T follicular helper cell (primary cell): Measurements from ENCODE around the gene KLHL6.
"Not testable (repeated sequence)": the region's sequence is repeated elsewhere in the genome, so short reads cannot be mapped to it uniquely, and the experiment has no call there.

Experiments used
- DNase-seq: peaks from one replicate; pipeline ENCODE4 v3.0.0-alpha.2; 2020; ENCODE audit warnings: low read depth

KLHL6 gene

DNA sequence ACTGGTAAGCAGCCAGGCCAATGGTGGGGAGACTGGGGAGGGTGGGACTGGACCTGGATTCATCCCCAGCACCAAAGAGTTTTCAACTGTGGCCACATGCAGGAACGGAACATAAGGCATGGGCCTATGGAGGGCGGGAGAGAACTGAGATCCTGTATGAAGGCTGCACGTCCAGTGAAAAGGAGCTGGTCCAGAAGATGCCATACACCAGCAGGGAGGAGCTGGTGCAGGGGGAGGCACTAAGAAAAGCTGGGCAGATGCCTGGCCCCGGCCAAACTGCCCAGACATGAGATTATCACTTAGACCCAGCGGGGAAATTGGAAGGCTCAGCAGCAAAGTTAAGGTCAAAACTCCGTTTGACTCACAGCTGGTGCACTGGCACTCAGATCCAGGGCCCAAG, 69.0 kb downstream of the KLHL6 start:
- DNase-seq = no peak

DNA sequence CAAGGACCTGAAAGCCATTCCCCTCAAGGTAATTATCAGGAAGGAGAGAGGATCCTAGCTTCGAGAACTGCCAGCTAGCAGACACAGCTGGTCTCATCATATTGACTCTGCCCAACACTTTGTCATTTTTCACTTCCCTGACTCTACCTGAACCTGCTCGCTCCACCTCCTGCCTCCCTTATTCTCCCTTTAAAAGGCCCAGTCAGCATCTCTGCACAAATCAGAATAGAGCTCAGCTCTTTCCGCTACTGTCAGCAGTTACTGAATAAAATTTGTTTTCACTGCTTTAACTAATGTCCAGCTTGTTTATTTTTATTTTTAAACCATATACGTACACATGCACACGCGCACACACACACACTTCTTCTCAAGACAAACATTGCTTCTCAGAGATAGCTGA, 69.9 kb downstream of the KLHL6 start:
- no peak for DNase-seq

DNA sequence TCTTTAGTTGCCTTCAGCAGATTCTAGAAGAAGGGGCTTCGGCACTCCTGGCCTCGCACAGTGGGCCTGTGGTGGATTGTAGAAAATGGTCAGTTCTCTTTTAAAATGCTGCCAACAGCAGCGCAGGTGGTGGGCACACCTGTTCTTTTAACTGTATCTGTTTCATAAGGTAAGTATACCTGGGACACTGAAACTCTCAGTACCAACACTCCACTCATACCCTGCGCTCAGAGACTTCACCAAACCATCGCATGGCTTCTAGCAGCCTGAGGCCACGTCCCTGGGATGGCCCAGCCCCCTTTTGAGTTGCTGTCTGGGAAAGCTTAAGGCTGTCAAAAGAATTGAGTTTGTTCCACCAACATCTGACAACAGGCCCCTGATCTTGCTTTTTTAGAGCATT, 70.4 kb downstream of the KLHL6 start:
- DNase-seq = no peak

DNA sequence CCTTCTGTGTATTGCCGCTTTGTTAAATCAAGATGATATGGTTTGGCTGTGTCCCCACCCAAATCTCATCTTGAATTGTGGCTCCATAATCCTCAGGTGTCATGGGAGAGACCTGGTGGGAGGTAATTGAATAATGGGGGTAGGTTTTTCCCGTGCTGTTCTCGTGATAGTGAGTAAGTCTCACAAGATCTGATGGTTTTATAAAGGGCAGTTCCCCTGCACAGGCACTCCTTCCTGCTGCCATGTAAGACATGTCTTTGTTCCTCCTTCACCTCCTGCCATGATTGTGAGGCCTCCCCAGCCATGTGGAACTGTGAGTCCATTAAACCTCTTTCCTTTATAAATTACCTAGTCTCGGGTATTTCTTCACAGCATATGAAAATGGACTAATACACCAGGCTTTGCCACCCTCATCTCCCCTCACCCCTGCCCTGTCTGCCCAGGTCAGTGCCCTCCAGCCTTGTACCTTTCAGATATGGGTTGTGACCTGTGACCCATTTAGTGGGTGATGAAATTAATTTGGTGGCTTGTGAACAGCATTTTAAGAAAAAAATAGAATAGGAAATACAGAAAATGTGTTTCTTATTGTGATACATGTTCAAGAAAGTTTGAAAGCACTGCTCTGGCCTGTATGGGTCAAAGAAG, 71.0 kb downstream of the KLHL6 start:
- DNase-seq = no peak

DNA sequence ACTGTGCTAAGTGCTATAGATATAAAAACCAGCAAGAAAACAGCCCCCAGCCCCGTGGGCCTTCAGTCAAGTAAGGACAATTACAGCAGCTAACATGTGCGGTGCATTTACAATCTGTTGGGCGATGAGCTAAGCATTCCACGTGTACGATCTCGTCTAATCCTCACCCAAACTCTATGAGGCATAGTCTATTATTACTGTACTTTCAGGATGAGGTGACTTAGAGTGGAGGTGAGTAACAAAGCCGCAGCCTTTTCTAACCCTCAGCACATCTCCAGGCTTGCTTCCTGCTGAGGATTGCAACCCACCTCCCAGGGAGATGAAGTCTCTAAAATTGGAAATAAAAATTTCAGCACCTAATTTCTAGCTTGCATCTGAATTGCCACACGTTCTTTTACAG, 73.9 kb downstream of the KLHL6 start:
- no peak for DNase-seq

DNA sequence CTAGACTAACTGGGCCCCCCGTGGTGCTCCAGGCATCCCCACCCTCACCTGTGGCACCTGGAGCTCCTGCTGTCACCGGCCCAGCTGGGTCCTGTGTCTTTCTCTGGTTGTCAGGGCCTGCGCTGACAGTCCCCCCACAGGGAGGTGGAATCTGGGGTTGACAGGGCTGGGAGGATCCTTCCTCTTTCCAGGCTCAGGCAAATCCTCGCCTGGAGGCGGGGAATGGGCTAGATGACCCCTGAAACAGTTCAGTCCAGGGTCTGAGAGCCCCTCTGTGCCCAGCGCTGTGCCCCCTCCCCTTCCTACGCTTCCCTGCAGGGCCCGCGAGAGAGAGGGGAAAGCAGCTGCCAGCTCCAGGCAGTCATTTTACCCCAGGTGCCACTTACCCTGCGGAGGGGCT, 77.0 kb downstream of the KLHL6 start:
- no peak for DNase-seq

DNA sequence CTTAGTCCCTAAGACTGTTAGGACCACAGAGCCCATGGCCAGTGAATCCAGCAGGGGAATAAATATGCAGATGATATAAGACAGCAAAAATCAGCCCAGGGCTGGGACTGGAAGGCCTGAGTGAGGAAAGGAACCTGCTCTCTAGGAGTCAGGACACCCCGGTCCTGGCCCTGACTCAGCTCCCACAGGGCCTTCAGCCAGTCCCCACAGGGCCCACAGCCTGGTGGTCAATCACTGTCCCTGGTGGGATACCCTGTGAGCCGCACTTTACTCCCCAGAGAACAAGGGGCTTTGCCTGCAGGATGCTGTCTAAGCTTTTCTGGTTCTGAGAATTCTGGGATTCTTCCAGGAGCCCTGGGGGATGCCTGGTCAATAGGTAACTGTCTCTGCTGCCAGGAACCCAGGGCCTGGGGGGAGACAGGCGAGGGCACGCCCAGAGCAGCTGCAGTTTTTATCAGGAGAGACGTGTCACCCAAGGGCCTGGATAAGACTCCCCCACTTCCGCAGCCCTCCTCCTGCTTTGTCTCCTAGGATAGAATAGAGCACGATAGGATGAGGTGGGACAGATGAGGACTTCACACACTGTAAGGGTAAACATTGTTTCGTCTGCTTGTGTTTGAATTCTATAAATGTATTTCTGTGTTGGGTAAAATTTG, 77.6 kb downstream of the KLHL6 start:
- no peak for DNase-seq

DNA sequence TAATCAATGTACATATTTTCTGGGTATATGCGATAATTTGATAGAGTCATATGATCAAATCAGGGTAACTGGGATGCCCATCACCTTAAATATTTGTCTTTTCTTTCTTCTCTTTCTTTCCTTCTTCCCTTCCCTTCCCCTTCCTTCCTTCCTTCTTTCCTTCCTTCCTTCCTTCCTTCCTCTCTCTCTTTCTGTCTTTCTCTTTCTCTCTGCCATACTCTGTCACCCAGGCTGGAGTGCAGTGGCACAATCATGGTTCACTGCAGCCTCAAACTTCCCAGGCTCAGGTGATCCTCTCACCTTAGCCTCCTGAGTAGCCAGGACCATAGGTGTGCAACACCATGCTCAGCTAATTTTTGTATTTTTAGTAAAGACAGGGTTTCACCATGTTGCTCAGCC, 79.7 kb downstream of the KLHL6 start:
- not testable (repeated sequence) for DNase-seq

DNA sequence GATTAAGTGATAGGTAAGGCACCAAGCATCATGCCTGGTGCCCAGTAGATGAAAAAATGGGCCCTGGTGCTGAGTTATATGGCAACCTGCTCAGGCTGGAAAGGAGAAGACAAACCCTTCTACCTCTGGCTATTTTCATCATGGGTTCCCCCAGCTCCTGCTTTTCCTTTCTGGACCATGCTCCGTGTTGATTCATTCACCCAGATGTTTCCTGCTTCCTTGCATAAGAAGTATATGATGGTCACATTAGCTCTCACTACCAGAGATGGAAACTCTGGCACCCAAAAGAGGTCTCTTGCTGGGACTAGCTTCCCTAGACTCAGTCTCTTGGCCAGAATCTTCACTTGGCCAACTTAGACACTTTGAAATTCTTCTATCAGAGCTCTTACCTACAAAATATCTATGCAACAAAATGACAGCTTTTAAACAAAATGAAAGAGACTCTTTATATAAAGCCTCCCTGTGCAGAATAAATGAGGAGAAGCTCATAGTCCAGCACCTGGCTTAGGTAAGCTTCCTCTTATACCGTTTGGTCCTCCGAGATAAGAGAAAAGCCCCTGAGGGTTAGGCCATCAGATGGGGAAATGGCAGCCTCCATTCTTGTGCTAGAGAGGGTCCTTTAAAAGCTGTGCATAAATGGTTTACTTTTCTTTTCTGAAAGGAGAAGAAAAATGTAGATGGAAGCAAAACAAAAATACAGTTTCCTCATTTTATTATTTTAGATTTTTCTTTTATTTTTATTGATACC, 80.3 kb downstream of the KLHL6 start:
- DNase-seq = no peak

DNA sequence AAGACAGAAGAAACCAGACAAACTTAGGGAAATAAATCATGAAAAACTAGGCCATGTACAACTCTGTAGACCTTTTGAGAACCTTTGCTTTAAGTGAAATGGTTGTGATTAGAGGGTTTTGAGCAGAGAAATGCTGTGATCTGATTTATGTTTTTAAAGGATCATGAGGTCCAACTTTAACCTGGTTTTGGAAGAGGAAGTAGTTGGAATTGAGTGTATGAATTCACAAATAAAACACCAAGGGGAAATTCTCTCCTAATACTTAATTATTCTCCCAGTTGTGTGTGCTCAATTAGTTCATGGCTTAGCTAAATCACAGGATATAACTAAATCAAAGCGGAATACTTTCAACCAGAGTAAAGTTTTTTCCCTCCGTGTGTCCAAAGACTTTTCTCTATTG, 81.5 kb downstream of the KLHL6 start:
- DNase-seq = no peak

DNA sequence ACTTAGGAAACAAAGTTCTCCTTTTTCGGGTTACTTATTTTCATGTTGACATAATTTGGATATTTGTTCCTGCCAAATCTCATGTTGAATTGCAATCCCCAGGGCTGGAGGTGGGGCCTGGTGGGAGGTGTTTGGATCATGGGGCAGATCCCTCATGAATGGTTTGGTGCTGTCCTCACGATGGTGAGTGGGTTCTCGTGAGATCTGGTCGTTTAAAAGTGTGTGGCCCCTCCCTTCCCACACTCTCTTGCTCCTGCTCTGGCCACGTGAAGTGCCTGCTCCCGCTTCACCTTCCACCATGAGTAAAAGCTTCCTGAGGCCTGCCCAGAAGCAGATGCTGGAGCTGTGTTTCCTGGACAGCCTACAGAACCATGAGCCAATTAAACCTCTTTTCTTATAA, 83.4 kb downstream of the KLHL6 start:
- DNase-seq = no peak

DNA sequence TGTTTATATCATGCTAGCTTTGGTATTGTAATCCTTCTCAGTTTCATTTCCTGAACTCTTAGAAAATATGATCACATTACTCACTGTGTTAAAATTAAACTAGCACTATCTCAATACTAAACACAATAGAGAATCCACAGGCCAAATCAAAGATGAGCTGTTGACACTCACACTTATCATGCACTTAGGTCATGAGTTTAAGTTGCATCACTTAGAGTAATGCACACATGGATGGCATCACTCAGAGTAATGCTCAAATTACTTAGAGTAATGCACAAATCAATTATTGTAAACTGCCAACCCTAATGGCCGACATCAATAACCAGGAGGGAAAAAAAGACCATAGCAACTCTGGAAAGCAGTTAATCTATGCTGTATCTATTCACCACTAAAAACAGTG, 87.1 kb downstream of the KLHL6 start:
- no peak for DNase-seq

DNA sequence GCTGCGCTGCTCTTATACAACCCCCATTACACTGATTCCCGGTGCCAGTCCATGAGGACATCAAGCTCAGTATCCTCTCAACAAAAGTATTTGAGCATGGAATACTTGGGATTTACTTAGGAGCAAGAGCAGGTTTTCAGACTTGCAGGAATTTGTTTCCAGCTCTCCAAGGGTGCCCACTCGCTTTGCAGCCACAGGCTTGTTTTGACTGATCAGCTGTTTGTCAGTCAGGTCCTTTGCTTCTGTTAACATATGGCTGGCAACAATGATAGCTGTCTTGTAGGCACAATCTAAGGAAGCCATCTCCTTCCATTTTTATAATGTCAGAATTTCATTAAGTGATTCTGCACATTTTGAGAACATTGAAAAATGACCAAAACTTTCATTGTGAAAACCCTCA, 88.9 kb downstream of the KLHL6 start:
- DNase-seq = no peak

DNA sequence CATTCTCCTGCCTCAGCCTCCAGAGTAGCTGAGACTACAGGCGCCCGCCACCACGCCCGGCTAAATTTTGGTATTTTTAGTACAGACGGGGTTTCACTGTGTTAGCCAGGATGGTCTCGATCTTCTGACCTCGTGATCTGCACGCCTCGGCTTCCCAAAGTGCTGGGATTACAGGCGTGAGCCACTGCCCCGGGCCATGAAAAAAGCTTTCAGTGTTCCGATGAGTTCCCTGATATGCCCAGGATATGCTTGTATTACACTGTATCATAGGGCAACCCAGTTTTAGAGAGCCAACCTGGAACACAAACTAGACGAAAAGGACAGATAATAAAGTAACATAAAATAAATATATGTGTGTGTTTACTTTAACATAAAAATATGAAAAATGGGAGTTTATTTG, 89.8 kb downstream of the KLHL6 start:
- not testable (repeated sequence) for DNase-seq

DNA sequence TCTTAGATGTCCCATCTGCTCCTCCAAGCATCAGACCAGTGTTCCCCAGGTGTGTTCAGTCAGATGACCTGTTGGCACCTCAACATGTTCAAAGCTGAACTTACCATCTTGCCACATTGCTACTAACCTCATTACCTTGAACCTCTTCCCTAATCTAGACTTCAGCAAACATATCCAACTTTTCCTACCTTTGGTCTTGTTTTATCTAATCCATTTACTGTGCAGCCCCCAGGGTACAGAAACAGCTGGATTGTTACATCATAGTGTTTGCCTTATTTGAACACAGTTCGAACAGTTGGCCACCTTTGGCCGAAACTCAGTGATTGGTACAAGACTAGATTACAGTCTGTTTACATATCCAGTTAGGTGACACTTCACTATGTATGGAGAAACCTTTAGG, 91.0 kb downstream of the KLHL6 start:
- no peak for DNase-seq

DNA sequence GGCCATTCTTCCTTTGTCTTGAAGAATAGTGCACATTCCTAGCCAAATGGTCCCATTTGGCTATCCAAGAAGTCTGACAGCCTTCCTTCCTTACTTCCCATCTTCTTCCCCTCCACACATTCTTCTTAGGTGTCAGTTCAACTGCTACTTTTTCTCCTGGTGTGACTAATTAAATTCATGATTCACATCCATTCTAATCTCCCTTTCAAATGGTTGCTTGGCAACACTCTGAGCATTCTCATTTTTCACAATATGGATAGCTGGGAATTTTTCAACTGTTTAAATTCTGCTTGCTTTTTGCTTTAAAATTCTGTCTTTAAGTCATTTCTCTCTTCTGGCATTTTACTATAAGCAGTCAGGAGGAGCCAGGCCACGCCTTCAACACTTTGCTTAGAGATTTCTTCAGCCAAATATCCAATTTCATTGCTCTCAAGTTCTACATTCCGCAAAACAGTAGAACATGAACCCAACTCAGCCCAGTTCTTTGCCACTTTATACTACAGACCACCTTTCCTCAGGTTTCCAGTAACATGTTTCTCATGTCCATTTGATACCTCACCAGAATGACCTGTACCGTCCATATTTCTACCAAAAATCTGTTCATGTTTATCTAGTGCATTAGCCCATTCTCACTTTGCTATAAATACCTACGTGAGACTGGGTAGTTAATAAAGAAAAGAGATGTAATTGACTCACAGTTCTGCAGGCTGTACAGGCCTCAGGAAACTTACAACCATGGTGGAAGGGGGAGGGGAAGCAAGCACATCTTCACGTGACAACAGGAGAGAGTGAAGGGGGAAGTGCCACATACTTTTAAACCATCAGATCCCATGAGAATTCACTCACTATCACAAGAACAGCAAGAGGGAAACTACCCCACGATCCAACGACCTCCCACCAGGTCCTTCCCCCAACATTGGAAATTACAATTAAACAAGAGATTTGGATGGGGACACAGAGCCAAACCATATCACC, 95.1 kb downstream of the KLHL6 start:
- DNase-seq = no peak

DNA sequence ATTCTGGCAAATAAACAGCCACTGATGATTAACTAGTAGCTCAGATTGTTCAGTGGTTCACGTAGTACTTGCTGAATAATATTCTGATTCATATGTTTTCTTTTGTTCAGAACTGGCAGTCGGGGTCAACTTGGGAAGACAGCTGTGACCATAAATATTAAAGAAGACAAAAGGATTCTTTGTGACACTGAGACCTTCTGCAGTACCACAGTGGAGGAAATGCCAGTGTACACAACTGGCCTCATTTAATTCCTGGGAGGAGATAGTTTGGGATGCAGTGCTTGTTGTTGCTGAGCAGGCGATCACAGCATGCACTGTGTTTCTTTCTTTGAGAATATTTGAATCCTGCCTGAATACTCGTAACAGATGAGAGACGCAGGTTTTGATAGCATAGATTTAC, 100.4 kb downstream of the KLHL6 start:
- no peak for DNase-seq

DNA sequence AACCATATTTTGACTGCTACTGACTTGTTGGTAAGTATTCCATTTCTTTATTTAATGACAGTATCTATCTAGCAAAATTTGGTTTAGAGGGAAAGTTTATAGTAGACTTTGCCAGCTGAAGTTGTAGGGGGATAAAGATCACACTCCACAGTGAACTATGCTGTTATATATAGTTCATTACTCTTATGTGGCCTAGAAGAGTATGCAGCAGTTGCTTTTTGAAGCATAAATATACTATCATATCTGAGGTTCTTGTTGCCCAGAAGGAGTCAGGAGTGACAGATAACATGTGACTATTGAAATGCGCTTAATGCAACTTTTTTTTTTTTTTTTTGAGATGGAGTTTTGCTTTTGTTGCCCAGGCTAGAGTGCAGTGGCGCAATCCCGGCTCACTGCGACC, 101.4 kb downstream of the KLHL6 start:
- DNase-seq = no peak

DNA sequence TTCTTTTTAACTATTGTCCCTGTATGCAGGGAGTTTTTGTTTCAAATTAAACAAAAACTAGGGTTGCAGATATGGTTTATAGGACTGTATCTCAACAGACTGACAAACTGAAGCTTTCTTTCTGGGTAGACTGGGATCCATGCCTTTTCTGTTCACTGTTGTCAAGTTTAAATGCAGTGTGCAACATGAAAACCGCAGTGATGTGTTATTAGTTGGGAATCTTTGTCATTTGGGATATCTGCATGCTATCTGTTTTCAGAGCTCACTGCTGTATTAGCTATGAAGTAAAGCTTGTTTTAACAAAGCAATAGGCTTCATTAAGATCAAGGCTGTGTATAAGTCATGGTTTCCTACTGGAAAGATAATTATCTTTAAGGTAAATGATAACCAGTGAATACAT, 105.7 kb downstream of the KLHL6 start:
- DNase-seq = no peak

DNA sequence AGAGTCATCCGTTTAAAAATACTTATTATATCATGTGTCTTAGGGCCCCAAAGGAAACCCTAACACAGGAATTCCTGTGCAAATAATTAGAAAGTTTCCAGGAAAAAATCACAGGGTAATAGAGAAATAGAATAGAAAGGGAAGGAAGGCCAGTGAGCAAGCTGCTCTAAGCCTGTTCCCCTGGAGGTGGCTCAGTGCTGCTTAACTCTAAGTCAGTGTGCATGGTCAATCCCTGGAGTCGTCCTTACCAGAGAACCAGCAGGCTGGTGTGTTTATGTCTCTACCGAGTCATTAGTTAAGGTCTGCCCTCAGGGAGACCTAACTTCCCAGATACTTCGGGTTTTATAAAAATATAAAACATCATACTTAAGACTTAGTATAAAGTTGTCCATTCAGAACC, 106.1 kb downstream of the KLHL6 start:
- no peak for DNase-seq

DNA sequence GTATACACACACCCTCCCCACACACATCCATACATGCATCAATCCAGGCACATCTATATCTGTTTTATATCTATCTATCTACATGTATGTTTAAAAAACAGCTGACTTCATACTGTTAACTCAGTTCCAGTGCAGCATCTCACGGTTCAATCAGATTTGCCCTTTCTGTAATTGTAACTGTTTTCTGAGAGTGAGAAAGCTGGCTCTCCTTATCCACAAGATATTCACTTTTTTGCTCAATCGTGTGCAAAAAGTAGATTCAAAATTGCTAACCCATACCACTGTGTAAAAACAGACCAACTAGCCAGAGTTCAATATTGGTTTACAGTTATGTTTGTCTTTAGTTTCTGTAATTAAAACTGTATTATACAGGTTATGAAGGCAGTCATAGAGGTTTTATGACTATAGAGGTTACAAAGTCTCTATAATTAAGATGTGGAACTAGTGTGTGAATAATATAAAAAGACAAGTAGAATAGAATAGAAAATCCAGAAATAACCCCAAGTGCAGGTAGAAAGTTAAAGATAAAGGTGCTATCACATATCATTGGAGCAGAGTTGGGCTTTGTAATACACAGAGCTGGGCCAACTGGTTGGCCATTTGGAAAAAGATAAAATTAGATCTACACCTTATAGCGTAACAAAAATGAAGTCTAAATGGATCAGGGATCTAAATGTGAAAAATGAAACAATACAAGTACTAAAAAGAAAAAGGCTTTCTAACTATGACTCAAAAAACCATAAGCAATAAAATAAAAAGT, 107.0 kb downstream of the KLHL6 start:
- DNase-seq = no peak
